CD8-positive, alpha-beta memory T cell (primary cell): ENCODE measurements around the gene WBP4. TPM values are rescaled to one million over a fixed set of nuclear protein-coding genes. Genes with fewer than 3 reads are reported as not detected.
"Not testable (repeated sequence)": the region's sequence is repeated elsewhere in the genome, so short reads cannot be mapped to it uniquely, and the experiment has no call there.

ENCODE experiments used
- CTCF ChIA-PET: fragments of 350-600 bp; sonication (Branson Sonifier 250); formaldehyde crosslinking; loops from one replicate; lab custom pipeline; 2021; ENCODE audit warnings: antibody characterized with exemption; lab: Charles Lee
- POLR2A ChIA-PET: fragments of 350-600 bp; sonication (Branson Sonifier 250); formaldehyde crosslinking; loops from one replicate; lab custom pipeline; 2021; ENCODE audit warnings: antibody characterized with exemption; lab: Charles Lee
- DNase-seq, 5 donors: peaks; one replicate each; pipeline versions ENCODE4 v3.0.0 to v3.0.0-alpha.2; 2020 to 2022; ENCODE audit warnings: mixed read lengths in 1 of 5
- H3K27ac ChIP-seq: one replicate; pipeline ENCODE4 v1.7.0; 2013; ENCODE audit warnings: low read depth, mild to moderate bottlenecking, low read length, moderate library complexity
- H3K27me3 ChIP-seq: 2 replicates; pipeline ENCODE4 v1.7.0; 2013; ENCODE audit warnings: low read length, mild to moderate bottlenecking; ENCODE audit not compliant: insufficient read depth, poor library complexity, severe bottlenecking
- H3K36me3 ChIP-seq: 2 replicates; pipeline ENCODE4 v1.7.0; 2013; ENCODE audit warnings: mild to moderate bottlenecking, low read length, moderate library complexity; ENCODE audit not compliant: insufficient read depth
- H3K4me1 ChIP-seq: 2 replicates; pipeline ENCODE4 v1.7.0; 2013; ENCODE audit warnings: mild to moderate bottlenecking, low read length, moderate library complexity; ENCODE audit not compliant: insufficient read depth
- H3K4me3 ChIP-seq: 2 replicates; pipeline ENCODE4 v1.7.0; 2013; ENCODE audit warnings: mild to moderate bottlenecking, low read length
- H3K9me3 ChIP-seq: 2 replicates; pipeline ENCODE4 v1.7.0; 2013; ENCODE audit warnings: mild to moderate bottlenecking, low read length
- H3K27ac Mint-ChIP-seq, 8 donors: one replicate each; pipeline ENCODE4 v1.8.0; 2020 to 2021; ENCODE audit warnings: mixed read lengths in 8 of 8, mild to moderate bottlenecking in 6 of 8, inconsistent platforms in 3 of 8, moderate library complexity in 3 of 8
- H3K27me3 Mint-ChIP-seq, 2 donors: one replicate each; pipeline ENCODE4 v1.8.0; 2020 to 2021; ENCODE audit warnings: mixed read lengths in 2 of 2, mild to moderate bottlenecking in 1 of 2, moderate library complexity in 1 of 2
- H3K36me3 Mint-ChIP-seq, 3 donors: one replicate each; pipeline ENCODE4 v1.8.0; 2020 to 2021; ENCODE audit warnings: mixed read lengths in 3 of 3, inconsistent platforms in 1 of 3, mild to moderate bottlenecking in 1 of 3
- H3K4me1 Mint-ChIP-seq, 3 donors: one replicate each; pipeline ENCODE4 v1.8.0; 2020 to 2021; ENCODE audit warnings: mixed read lengths in 3 of 3, inconsistent platforms in 1 of 3, mild to moderate bottlenecking in 1 of 3
- H3K4me3 Mint-ChIP-seq, 7 donors: one replicate each; pipeline ENCODE4 v1.8.0; 2020 to 2021; ENCODE audit warnings: mixed read lengths in 7 of 7, mild to moderate bottlenecking in 6 of 7, moderate library complexity in 4 of 7, inconsistent platforms in 2 of 7
- H3K9me3 Mint-ChIP-seq, 5 donors: one replicate each; pipeline ENCODE4 v1.8.0; 2020 to 2022; ENCODE audit warnings: mixed read lengths in 5 of 5, mild to moderate bottlenecking in 3 of 5, moderate library complexity in 2 of 5, inconsistent platforms in 1 of 5
- polyA plus RNA-seq: library from polyadenylated mRNA; unstranded; fragments of 300-500 nt; fragmentation: Illumina TruSeq; gene quantifications from one replicate; pipeline ENCODE4 v1.2.3, GENCODE V29; 2021
- total RNA-seq, 2 experiments: library from RNA; stranded (reverse); gene quantifications; one replicate each; pipeline ENCODE4 v1.2.3, GENCODE V29; 2021

Gene WBP4
- total and polyA plus RNA-seq, 3 experiments from 2014 or later = 4.7 to 15.8 (median 15.5) TPM

DNA sequence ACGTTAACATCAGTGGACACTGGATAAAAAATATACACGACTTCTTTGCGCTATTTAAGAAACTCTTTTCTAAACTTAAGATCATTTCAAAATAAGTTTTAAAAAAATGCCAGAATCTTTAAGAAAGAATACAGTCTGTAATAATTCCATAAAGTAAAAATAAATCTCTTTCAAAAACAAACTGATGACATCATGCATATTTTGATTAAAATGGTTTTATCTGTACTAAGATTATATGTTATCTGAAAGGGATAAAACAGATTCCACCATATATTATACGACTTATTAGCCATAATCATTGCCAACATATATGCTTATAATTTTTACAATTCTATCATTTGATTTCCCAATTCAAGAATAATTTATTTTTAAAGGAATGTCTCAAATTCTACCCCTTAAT lies 26.9 kb upstream of the WBP4 start:
- CTCF ChIA-PET = no interaction called here
- Histone ChIP-seq H3K27me3 (no peaks in the 10 kb centered on the region), H3K4me1 (no peaks in the 10 kb centered on the region), H3K9me3 (no peaks in the 10 kb centered on the region), H3K36me3 (no peaks in the 10 kb centered on the region), H3K4me3 (no peak overlapping the region), H3K27ac (no peak overlapping the region)
- Mint-ChIP-seq H3K9me3 (no peaks in the 10 kb centered on the region), H3K4me1 (peaks cover 5 to 28% (median 12%) of the 10 kb centered on the region in 3 donors), H3K36me3 (peaks cover 0 to 4% (median 0%) of the 10 kb centered on the region in 3 donors), H3K27ac (peak overlapping the region in 1 of 8 donors; percentile 50), H3K27me3 (no peaks in the 10 kb centered on the region), H3K4me3 (no peak overlapping the region)
- DNase-seq = no peak
- POLR2A ChIA-PET = no interaction called here

DNA sequence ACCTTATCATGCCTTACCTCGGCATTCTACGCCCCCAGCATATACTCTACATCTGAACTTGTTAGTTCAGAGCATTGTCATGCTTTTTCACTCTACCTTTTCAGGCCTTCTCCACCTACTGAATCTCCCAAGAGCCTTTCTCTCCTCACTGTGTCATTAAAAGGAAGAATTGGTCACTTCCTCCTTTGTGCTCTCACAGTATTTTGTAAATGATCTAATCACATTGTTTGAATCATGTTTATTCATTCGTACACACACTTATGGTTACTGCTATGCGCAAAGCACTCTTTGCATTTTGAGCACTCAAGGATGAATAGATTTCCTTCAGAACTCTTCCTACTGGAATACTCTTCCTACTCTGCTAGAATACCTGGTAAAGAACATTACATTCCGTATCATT lies 26.4 kb upstream of the WBP4 start:
- H3K9me3 Mint-ChIP-seq = no peaks in the 10 kb centered on the region
- H3K27ac Mint-ChIP-seq = no peak overlapping the region
- H3K27me3 ChIP-seq = no peaks in the 10 kb centered on the region
- H3K4me1 Mint-ChIP-seq = peaks cover 6 to 27% (median 14%) of the 10 kb centered on the region in 3 donors
- H3K4me1 ChIP-seq = no peaks in the 10 kb centered on the region
- ChIA-PET CTCF (no interaction called here), POLR2A (no interaction called here)
- H3K36me3 Mint-ChIP-seq = peaks cover 0 to 4% (median 0%) of the 10 kb centered on the region in 3 donors
- no peak overlapping the region for H3K4me3 ChIP-seq
- H3K4me3 Mint-ChIP-seq = no peak overlapping the region
- no peaks in the 10 kb centered on the region for H3K9me3 ChIP-seq
- DNase-seq = no peak
- no peak overlapping the region for H3K27ac ChIP-seq
- H3K27me3 Mint-ChIP-seq = no peaks in the 10 kb centered on the region
- no peaks in the 10 kb centered on the region for H3K36me3 ChIP-seq

DNA sequence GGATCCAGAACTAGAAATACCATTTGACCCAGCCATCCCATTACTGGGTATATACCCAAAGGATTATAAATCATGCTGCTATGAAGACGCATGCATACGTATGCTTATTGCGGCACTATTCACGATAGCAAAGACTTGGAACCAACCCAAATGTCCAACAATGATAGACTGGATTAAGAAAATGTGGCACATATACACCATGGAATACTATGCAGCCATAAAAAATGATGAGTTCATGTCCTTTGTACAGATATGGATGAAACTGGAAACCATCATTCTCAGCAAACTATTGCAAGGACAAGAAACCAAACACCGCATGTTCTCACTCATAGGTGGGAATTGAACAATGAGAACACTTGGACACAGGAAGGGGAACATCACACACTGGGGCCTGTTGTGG lies 24.8 kb upstream of the WBP4 start:
- H3K27me3 Mint-ChIP-seq, H3K36me3 ChIP-seq, H3K4me3 Mint-ChIP-seq, H3K27me3 ChIP-seq, H3K4me1 ChIP-seq, H3K9me3 Mint-ChIP-seq, H3K27ac Mint-ChIP-seq, H3K4me3 ChIP-seq, POLR2A ChIA-PET, CTCF ChIA-PET, H3K27ac ChIP-seq, H3K9me3 ChIP-seq, H3K36me3 Mint-ChIP-seq, DNase-seq: not testable (repeated sequence)
- H3K4me1 Mint-ChIP-seq = peaks cover 8 to 29% (median 24%) of the 10 kb centered on the region in 3 donors

DNA sequence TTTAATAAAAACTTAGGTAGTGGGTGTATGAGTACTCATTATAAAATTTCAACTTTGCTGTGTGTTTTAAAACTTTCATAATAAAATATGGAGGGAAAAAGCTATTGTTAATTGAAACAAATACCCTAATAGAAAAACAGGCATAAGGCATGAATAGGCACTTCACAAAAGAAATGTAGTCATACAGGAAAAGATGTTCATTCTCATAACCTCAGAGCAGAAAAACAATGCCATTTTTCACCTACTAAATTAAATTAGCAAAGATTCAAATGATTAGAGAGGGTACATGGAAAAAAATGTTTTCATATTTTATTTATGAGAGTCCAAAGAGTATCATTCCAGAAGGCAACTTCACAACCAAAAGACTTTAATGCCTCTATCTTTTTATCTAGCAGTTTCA lies 21.6 kb upstream of the WBP4 start:
- no peaks in the 10 kb centered on the region for H3K9me3 ChIP-seq
- Mint-ChIP-seq H3K4me3 (no peak overlapping the region), H3K36me3 (peaks cover 0 to 3% (median 0%) of the 10 kb centered on the region in 3 donors), H3K27ac (peak overlapping the region in 1 of 8 donors; percentile 8), H3K27me3 (no peaks in the 10 kb centered on the region), H3K4me1 (peaks cover 8 to 25% (median 20%) of the 10 kb centered on the region in 3 donors), H3K9me3 (peaks cover 0 to 1% (median 0%) of the 10 kb centered on the region in 5 donors)
- no peaks in the 10 kb centered on the region for H3K27me3 ChIP-seq
- H3K4me1 ChIP-seq = no peaks in the 10 kb centered on the region
- POLR2A ChIA-PET = no interaction called here
- H3K4me3 ChIP-seq = no peak overlapping the region
- DNase-seq = no peak
- no peaks in the 10 kb centered on the region for H3K36me3 ChIP-seq
- CTCF ChIA-PET = no interaction called here
- no peak overlapping the region for H3K27ac ChIP-seq

DNA sequence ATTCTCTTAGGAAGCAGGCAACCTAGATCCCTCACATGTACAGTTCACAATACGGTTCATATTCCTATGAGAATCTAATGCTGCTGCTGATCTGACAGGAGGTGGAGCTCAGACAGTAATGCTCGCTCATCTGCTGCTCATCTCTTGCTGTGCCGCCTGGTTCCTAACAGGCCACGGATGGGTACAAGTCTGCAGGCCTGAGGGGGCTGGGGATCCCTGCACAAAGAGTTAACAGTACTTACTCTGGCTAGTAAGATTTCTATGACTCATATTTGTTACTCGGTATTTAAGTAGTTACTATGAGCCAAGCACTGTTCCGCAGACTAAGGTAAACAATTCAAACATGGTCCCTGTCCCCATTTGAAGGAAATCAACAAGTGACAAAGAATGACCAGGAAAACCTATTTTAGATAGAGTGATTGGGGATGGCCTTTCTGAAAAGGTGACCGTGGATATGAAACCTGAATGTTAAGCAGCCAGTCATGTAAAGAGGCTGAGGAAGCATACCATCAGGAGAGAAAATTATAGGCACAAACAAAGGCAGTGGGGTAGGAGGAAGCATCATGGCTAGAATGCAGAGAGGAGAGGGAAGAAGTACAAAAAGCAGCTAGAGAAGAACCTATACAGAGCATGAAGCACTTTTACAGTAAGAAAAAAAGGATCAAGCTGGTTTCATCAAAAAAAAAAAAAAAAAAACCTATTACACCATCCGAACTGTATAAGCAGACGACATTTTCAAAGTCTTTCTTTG lies 20.6 kb upstream of the WBP4 start:
- H3K36me3 ChIP-seq = no peaks in the 10 kb centered on the region
- no peaks in the 10 kb centered on the region for H3K27me3 Mint-ChIP-seq
- no peaks in the 10 kb centered on the region for H3K27me3 ChIP-seq
- peaks cover 8 to 22% (median 13%) of the 10 kb centered on the region in 3 donors for H3K4me1 Mint-ChIP-seq
- peaks cover 0 to 1% (median 0%) of the 10 kb centered on the region in 5 donors for H3K9me3 Mint-ChIP-seq
- H3K36me3 Mint-ChIP-seq = no peaks in the 10 kb centered on the region
- ChIA-PET CTCF (no interaction called here), POLR2A (no interaction called here)
- H3K4me1 ChIP-seq = no peaks in the 10 kb centered on the region
- no peak overlapping the region for H3K4me3 ChIP-seq
- H3K27ac ChIP-seq = no peak overlapping the region
- peak overlapping the region in 4 of 8 donors; percentile 20 to 92 (median 80) for H3K27ac Mint-ChIP-seq
- DNase-seq = no peak
- peak overlapping the region in 1 of 7 donors; percentile 3 for H3K4me3 Mint-ChIP-seq
- no peaks in the 10 kb centered on the region for H3K9me3 ChIP-seq

DNA sequence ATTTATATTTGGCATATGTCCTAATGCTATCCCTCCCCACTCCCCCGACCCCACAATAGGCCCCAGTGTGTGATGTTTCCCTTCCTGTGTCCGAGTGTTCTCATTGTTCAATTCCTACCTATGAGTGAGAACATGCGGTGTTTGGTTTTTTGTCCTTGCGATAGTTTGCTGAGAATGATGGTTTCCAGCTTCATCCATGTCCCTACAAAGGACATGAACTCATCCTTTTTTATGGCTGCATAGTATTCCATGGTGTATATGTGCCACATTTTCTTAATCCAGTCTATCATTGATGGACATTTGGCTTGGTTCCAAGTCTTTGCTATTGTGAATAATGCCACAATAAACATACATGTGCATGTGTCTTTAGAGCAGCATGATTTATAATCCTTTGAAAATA lies 18.9 kb upstream of the WBP4 start:
- H3K36me3 Mint-ChIP-seq, H3K36me3 ChIP-seq, H3K4me3 Mint-ChIP-seq, H3K27me3 ChIP-seq, POLR2A ChIA-PET, H3K27ac Mint-ChIP-seq, H3K9me3 ChIP-seq, H3K27me3 Mint-ChIP-seq, H3K27ac ChIP-seq, H3K9me3 Mint-ChIP-seq, H3K4me1 ChIP-seq, DNase-seq, H3K4me3 ChIP-seq: not testable (repeated sequence)
- CTCF ChIA-PET = interaction anchor here (0.7 kb wide), 1 partner anchor 15 kb away, joined by 3 read pairs; no protein-coding TSS in a partner anchor
- H3K4me1 Mint-ChIP-seq = peaks cover 8 to 22% (median 13%) of the 10 kb centered on the region in 3 donors

DNA sequence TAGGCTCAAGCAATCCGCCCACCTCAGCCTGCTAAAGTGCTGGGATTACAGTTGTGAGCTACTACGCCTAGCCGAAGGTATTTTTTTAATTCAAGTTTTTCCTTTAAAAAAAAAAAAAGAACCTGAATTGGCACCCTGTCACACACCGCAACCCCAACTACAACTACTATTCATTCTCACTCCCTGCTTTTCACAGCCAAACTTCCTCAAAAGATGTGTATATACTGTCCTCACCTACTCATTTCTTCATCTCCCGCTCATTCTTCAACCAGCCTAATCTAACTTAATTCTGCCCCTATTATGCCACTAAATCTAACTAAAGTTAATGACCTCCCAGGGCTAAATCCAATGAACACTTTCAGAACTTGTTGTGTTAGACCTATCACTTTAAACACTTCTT lies 12.7 kb upstream of the WBP4 start:
- CTCF ChIA-PET = interaction anchor here (0.6 to 2.5 kb wide), 2 partner anchors 74 to 157 kb away, joined by 3 to 6 read pairs; no protein-coding TSS in a partner anchor
- Histone ChIP-seq H3K4me1 (no peaks in the 10 kb centered on the region), H3K27me3 (no peaks in the 10 kb centered on the region), H3K27ac (no peak overlapping the region), H3K4me3 (no peak overlapping the region), H3K36me3 (no peaks in the 10 kb centered on the region), H3K9me3 (no peaks in the 10 kb centered on the region)
- H3K9me3 Mint-ChIP-seq = no peaks in the 10 kb centered on the region
- POLR2A ChIA-PET = no interaction called here
- peak overlapping the region in 2 of 8 donors; percentile 28 to 33 for H3K27ac Mint-ChIP-seq
- H3K36me3 Mint-ChIP-seq = peaks cover 2 to 8% (median 4%) of the 10 kb centered on the region in 3 donors
- H3K4me1 Mint-ChIP-seq = peaks cover 4 to 13% (median 13%) of the 10 kb centered on the region in 3 donors
- DNase-seq = no peak
- H3K4me3 Mint-ChIP-seq = no peak overlapping the region
- H3K27me3 Mint-ChIP-seq = no peaks in the 10 kb centered on the region
